OCI-LY3 (cell line): ENCODE measurements around the gene SLC36A4.
A peak's percentile ranks its signal among the peaks of the same experiment; 100 is the strongest.

Experiments used
- EZH2phosphoT487 ChIP-seq: fragments of 200-600 bp; shearing (Covaris generic); IDR thresholded peaks from 2 replicates; pipeline ENCODE4 v1.6.1; 2018; ENCODE audit warnings: antibody characterized with exemption, mixed run types, low read depth
- TF ChIP-seq, protein P1 (sequence below): fragments of 200-600, 300-600 bp; sonication (generic); IDR thresholded peaks from 2 replicates; pipeline ENCODE4 v1.5.1; 2014; ENCODE audit warnings: antibody characterized with exemption, low read length, low read depth

DNA sequence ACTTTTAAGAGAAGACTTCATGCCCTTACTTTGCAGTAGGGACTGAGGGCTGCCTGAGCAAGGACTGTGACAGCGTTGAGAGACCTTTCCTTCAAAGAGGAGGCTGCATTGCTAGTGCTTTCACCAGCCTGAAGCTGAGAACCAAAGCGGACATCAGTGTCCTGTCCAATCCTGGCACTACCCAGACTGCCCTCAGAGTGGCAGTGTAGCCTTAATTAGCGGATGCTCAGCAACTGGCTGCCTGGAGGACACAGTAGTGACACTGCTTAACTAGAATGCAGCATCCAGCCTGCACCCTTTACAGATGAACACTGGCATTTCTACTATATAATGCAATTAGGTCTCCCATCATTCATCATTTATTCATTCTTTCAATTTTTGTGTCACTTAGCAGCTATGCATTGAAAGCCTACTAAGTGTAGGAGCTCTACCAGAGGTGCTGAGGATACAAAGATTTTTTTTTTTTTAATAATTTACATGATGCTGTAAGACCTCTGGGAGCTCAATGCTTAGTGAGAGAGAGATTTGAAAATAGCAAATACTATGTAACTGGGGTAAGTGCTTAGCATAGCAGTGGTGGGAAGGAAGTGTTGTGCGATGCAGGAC lies 36.9 kb upstream of the SLC36A4 start:
- TF ChIP-seq, protein P1, sequence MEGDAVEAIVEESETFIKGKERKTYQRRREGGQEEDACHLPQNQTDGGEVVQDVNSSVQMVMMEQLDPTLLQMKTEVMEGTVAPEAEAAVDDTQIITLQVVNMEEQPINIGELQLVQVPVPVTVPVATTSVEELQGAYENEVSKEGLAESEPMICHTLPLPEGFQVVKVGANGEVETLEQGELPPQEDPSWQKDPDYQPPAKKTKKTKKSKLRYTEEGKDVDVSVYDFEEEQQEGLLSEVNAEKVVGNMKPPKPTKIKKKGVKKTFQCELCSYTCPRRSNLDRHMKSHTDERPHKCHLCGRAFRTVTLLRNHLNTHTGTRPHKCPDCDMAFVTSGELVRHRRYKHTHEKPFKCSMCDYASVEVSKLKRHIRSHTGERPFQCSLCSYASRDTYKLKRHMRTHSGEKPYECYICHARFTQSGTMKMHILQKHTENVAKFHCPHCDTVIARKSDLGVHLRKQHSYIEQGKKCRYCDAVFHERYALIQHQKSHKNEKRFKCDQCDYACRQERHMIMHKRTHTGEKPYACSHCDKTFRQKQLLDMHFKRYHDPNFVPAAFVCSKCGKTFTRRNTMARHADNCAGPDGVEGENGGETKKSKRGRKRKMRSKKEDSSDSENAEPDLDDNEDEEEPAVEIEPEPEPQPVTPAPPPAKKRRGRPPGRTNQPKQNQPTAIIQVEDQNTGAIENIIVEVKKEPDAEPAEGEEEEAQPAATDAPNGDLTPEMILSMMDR = peak; percentile 97
- no peak for TF ChIP-seq EZH2phosphoT487
